ENCODE results near the gene GNA15. TPM values are rescaled to one million over a fixed set of nuclear protein-coding genes. Genes with fewer than 3 reads are reported as not detected.

Gene GNA15
- total RNA-seq, 2 experiments from 2014 or later = 22.8 to 23.6 TPM

DNA sequence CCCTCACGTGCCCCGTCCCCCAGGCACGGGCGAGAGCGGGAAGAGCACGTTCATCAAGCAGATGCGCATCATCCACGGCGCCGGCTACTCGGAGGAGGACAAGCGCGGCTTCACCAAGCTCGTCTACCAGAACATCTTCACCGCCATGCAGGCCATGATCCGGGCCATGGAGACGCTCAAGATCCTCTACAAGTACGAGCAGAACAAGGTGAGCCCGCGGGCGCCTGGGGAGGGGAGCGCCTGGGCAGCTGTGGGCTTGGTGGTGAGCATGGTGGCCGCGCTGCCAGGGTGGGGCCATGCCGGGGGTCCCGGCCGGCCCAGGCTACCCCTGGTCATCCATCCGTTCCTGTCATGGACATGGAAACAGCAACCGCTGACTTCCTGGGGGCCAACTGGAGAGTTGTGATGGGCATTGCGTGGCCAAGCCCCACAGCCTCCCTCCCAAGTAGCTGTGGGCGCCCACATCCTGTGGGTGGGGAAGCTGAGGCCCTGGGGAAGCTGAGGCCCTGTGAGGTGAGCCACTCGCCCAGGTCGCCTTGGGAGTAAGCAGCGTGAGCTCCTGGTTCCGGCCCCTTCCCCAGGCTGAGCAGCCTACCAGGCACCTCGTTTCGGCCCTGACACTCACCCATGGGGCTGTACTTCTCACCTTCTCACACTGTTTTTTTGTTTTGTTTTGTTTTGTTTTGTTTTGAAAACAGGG, 25.6 kb upstream of the GNA15 start:
- CTCF ChIA-PET = interaction anchor here (0.6 to 2.9 kb wide), 5 partner anchors 9 to 159 kb away, joined by 3 to 10 read pairs (median 6); no protein-coding TSS in a partner anchor
- Mint-ChIP-seq H3K36me3 (ENCODE audit: low read depth) (no peaks in the 10 kb centered on the region), H3K4me3 (no peak overlapping the region), H3K27me3 (no peaks in the 10 kb centered on the region), H3K27ac (no peak overlapping the region), H3K9me3 (no peaks in the 10 kb centered on the region), H3K4me1 (peaks cover 6% of the 10 kb centered on the region)
- no peak for DNase-seq
- POLR2A ChIA-PET = no interaction called here

DNA sequence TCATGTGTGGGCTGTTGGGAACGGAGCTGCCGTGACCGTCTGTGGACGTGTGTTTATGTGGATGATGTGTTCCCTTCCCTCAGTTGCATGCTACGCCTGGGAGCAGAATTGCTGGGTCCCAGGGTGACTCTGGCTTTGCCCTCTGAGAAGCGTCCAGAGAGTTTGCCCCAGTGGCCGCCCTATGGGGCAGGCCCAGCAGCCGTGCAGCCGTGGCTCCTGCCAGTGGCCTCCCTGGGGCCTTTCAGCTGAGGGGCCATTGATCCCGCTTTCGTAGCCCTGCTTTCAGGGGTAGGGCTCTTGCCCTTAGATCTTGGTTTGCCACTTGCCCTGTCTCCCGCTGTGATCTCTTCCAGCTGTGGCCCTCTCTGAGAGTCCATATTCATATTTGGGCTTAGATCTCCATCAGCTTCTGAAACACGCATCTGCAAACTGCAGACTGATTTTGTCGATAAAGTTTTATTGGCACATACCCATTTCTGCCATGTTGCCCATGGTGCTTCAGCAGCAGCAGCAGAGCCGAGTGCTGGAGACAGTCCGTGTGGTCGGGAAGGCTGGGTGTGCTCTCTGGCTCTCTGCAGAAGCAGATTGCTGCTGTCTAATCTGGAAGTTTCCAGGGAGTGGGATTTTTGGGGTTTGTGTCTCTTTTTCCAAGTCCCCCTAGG, 24.1 kb upstream of the GNA15 start:
- H3K4me1 Mint-ChIP-seq = peaks cover 6% of the 10 kb centered on the region
- no peak for DNase-seq
- no peaks in the 10 kb centered on the region for H3K36me3 Mint-ChIP-seq (ENCODE audit: low read depth)
- H3K4me3 Mint-ChIP-seq = no peak overlapping the region
- ChIA-PET CTCF (interaction anchor here (1.7 kb wide), 1 partner anchor 8 kb away, joined by 9 read pairs; no protein-coding TSS in a partner anchor), POLR2A (no interaction called here)
- no peak overlapping the region for H3K27ac Mint-ChIP-seq
- H3K9me3 Mint-ChIP-seq = no peaks in the 10 kb centered on the region
- no peaks in the 10 kb centered on the region for H3K27me3 Mint-ChIP-seq

DNA sequence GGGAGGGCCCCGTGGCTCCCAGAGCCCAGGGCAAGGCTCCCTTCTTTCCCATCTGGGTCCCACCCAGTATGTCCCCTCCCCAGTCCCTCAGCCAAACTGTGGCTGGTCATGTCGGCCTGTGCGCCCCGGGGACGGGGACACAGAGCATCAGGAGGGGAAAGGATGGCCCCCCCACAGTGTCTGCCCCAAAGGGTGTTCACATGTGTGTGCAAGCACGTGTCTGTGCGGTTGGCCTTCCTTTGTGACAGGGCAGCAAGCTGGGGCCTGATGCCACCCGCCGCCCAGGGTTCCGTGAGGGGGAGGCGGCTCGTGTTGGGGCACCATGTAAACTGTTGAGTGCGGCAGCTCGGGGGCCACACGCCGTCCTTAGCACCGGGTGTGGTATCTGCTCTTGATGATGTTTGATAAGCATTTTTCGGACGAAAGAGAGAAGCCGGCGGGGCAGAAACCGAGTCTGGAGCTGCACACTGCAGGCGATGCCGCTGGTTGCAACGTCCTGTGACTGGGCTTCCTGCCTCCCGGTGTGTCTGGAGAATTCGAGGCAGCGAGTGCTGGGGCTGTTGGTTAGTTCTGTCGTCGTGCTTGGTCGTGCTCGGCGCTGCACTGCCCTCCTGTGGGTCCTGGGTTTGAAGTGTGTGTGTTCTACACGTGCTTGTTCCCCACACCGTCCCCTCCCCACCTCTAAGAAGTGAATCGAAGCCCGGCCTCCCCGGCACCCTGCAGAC, 23.3 kb upstream of the GNA15 start:
- Mint-ChIP-seq H3K27me3 (no peaks in the 10 kb centered on the region), H3K4me3 (no peak overlapping the region), H3K36me3 (ENCODE audit: low read depth) (no peaks in the 10 kb centered on the region), H3K9me3 (no peaks in the 10 kb centered on the region), H3K27ac (no peak overlapping the region), H3K4me1 (peaks cover 6% of the 10 kb centered on the region)
- CTCF ChIA-PET = interaction anchor here (1.7 kb wide), 1 partner anchor 9 kb away, joined by 9 read pairs; no protein-coding TSS in a partner anchor
- POLR2A ChIA-PET = no interaction called here
- DNase-seq = no peak

DNA sequence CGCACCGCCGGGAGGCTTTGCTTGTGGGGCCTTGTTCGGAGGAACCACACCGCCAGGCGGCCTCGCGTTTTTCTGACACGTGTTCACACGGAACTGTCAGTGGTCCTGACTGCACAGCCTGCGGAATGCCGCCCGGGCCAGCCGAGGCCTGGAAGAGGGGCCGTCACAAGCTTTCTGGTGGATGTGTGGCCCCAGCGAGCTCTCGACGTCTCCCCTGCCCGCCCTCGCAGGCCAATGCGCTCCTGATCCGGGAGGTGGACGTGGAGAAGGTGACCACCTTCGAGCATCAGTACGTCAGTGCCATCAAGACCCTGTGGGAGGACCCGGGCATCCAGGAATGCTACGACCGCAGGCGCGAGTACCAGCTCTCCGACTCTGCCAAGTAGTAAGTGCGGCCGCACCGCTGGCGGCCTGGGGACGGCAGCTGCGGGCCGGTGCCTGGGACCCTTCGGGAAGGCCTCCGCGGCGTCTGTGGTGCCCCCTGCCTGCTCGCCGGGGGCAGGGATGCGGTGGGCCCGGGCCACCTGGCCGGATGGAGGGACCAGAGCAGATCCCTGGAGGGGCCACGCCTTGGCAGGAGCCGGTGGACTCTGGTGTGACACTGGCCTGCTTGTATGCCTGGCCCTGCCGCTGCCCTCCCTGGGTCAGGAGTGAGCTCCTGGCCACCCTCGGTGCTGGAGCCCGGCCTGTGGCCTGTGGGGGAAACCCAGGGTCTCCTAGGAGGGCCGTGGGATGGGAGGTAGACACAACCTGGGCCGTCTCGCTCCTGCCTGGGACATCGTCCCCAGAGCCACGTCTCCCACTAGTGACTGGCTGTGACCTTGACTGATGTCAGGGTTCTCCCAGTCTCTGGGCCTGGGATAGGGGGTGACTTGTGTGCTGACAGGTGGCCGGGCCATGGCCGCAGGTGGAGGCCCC, 22.5 kb upstream of the GNA15 start:
- DNase-seq = no peak
- H3K36me3 Mint-ChIP-seq (ENCODE audit: low read depth) = no peaks in the 10 kb centered on the region
- no peaks in the 10 kb centered on the region for H3K27me3 Mint-ChIP-seq
- H3K4me1 Mint-ChIP-seq = peaks cover 5% of the 10 kb centered on the region
- no peaks in the 10 kb centered on the region for H3K9me3 Mint-ChIP-seq
- no peak overlapping the region for H3K27ac Mint-ChIP-seq
- ChIA-PET CTCF (interaction anchor here (1.7 kb wide), 1 partner anchor 9 kb away, joined by 9 read pairs; no protein-coding TSS in a partner anchor), POLR2A (no interaction called here)
- no peak overlapping the region for H3K4me3 Mint-ChIP-seq

DNA sequence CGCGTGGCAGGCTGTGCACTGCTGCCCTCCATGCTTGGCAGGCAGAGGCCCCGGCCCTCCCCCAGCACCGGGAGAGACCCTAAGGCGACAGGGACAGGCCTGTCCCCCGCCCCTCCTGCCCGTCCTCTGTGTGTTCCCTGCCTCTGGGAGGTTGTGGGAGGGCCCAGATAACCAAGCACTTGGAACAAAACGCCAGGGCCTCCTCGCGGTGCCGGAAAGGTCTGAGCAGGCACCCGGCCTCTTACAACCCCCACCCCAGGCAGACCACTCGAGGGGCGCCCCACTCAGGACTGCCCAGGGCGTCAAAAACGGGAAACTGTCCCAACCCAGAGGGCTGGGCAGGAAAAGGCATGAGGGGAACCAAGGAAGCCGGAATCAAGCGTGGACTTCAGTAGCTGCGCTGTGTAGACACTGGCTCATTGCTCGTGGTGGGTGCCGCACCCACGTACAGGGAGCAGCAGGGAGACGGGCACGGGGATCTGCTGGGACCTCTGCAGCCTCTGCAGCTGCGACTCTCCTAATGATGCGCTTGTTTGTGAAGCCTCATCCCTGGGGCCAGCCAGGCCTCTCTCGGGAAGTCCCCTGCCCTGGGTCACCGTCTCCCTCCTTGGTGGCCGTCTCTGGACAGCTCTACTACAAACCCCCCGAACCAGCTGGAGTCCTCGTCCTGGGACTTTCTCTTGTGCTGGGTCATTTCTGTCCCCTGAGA, 21.7 kb upstream of the GNA15 start:
- Mint-ChIP-seq H3K9me3 (no peaks in the 10 kb centered on the region), H3K4me1 (no peaks in the 10 kb centered on the region), H3K36me3 (ENCODE audit: low read depth) (no peaks in the 10 kb centered on the region), H3K27ac (no peak overlapping the region), H3K4me3 (no peak overlapping the region), H3K27me3 (no peaks in the 10 kb centered on the region)
- CTCF ChIA-PET = interaction anchor here (0.6 to 1.4 kb wide), 3 partner anchors 10 to 154 kb away, joined by 3 to 5 read pairs (median 4); no protein-coding TSS in a partner anchor
- POLR2A ChIA-PET = no interaction called here
- DNase-seq = no peak

DNA sequence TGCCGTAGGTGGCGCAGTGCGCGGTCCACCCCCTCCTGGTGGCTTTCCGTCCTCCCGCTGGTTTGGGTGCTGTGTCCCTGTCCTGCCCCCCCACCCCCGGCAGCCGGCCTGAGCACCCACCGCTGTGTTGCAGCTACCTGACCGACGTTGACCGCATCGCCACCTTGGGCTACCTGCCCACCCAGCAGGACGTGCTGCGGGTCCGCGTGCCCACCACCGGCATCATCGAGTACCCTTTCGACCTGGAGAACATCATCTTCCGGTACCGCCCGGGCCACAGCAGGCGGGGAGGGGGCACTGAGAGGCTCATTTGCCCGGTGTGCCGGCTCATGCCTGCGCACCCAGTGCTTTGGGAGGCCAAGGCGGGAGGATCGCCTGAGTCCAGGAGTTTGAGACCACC, 21.0 kb upstream of the GNA15 start:
- POLR2A ChIA-PET = no interaction called here
- Mint-ChIP-seq H3K27me3 (no peaks in the 10 kb centered on the region), H3K27ac (no peak overlapping the region), H3K36me3 (ENCODE audit: low read depth) (no peaks in the 10 kb centered on the region), H3K4me1 (no peaks in the 10 kb centered on the region), H3K9me3 (no peaks in the 10 kb centered on the region), H3K4me3 (no peak overlapping the region)
- CTCF ChIA-PET = interaction anchor here (0.6 to 1.4 kb wide), 3 partner anchors 10 to 155 kb away, joined by 3 to 5 read pairs (median 4); no protein-coding TSS in a partner anchor
- DNase-seq = no peak

DNA sequence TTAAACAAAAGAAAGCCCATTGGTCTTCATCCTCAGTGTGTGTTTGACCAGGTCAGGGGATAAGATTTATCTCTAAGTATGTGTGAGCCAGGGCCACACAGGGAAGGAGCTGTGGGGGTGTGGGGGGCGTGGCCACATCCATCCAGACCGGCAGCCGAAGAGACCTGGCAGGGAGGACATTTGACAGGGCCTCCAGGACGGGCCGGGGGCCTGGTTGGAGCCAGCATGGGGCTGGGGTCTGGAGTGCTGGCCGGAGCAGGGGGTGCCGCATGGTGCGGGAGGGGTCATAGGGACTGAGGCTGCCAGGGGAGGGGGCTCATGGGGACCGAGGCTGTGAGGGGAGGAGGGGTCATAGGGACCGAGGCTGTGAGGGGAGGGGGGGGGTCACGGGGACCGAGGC, 20.4 kb upstream of the GNA15 start:
- H3K27ac Mint-ChIP-seq = no peak overlapping the region
- no peaks in the 10 kb centered on the region for H3K36me3 Mint-ChIP-seq (ENCODE audit: low read depth)
- ChIA-PET POLR2A (no interaction called here), CTCF (interaction anchor here (1.1 to 1.4 kb wide), 3 partner anchors 10 to 12 kb away, joined by 3 to 5 read pairs (median 4); no protein-coding TSS in a partner anchor)
- no peaks in the 10 kb centered on the region for H3K9me3 Mint-ChIP-seq
- H3K4me1 Mint-ChIP-seq = no peaks in the 10 kb centered on the region
- H3K27me3 Mint-ChIP-seq = no peaks in the 10 kb centered on the region
- H3K4me3 Mint-ChIP-seq = no peak overlapping the region
- DNase-seq = no peak

DNA sequence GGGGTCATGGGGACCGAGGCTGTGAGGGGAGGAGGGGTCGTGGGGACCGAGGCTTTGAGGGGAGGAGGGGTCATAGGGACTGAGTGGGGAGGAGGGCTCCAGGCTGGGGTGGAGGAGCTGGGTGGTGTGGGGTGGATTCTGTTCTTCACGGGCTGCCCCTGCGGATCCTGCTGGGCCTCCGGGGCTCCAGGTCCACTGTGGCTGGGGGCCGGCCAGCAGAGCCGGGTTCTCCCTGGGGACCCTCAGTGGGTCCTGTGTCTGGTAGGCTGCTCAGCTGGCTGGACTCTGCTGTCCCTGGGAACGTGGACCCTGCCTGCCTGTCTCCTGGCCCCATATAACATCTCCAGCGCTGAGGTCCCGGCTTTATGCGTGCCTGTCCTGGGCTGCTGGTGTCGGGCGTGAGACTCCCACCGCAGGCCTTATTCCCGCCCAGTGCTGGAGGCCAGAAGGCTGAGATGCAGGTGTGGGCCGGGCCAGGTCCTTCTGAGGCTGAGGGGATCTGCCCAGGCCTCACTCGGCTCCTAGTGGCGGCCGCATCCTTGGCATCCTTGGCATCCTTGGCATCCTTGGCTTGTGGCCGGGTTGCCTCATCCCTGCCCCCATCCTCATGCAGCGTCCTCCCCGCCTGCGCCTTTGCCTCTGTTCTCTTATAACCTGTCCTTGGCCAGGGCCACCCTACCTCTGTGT, 19.8 kb upstream of the GNA15 start:
- Mint-ChIP-seq H3K27ac (no peak overlapping the region), H3K27me3 (no peaks in the 10 kb centered on the region), H3K4me1 (no peaks in the 10 kb centered on the region), H3K9me3 (no peaks in the 10 kb centered on the region), H3K36me3 (ENCODE audit: low read depth) (no peaks in the 10 kb centered on the region), H3K4me3 (no peak overlapping the region)
- DNase-seq = no peak
- ChIA-PET CTCF (interaction anchor here (0.6 to 1.3 kb wide), 4 partner anchors 9 to 15 kb away, joined by 3 to 5 read pairs (median 4); no protein-coding TSS in a partner anchor), POLR2A (no interaction called here)

DNA sequence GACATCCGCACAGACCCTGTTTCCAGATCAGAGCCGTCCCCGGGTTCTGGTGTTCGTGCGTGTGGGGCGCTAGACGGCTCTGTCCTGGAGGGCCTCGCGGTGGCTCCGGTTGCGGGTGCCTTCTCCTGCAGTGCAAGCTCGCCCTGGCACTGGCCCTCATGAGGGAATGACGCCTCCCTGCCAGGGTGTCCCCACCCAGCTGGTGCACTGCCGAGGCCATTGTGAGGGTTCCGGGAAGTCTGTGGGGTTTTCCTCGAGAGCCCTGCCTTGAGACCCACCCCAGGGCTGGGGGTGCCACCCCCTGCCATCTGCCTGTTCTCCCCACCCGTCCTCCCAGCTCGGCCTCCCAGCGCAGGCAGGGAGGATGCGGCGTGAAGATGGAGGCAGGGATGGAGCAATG, 19.2 kb upstream of the GNA15 start:
- Mint-ChIP-seq H3K4me3 (no peak overlapping the region), H3K36me3 (ENCODE audit: low read depth) (no peaks in the 10 kb centered on the region), H3K27me3 (no peaks in the 10 kb centered on the region), H3K4me1 (no peaks in the 10 kb centered on the region), H3K9me3 (no peaks in the 10 kb centered on the region), H3K27ac (no peak overlapping the region)
- ChIA-PET POLR2A (no interaction called here), CTCF (interaction anchor here (0.6 to 1.3 kb wide), 4 partner anchors 9 to 15 kb away, joined by 4 to 5 read pairs (median 4); no protein-coding TSS in a partner anchor)
- DNase-seq = no peak

DNA sequence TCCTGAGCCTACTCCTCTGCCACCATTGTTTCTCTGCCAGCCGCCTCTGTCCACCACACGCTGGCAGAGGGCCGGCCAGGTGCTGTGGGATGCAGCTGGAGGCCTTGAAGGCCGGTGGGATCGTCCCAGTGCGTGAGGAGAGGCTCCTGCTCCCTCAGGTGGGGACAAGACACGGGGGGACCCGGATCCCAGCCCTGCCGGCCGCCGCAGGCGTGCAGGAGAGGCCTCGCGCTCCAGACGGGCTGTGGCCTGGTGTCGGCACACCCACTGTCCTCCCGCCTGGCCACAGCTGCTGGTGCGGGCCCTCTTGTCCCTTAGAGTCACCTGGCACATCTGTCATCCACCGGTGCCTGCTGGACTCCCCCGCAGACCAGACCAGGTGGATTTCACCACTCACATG, 18.1 kb upstream of the GNA15 start:
- H3K9me3 Mint-ChIP-seq = no peaks in the 10 kb centered on the region
- no peaks in the 10 kb centered on the region for H3K36me3 Mint-ChIP-seq (ENCODE audit: low read depth)
- no peaks in the 10 kb centered on the region for H3K27me3 Mint-ChIP-seq
- ChIA-PET CTCF (interaction anchor here (1.0 kb wide), 1 partner anchor 10 kb away, joined by 4 read pairs; no protein-coding TSS in a partner anchor), POLR2A (no interaction called here)
- DNase-seq = no peak
- no peak overlapping the region for H3K4me3 Mint-ChIP-seq
- H3K4me1 Mint-ChIP-seq = no peaks in the 10 kb centered on the region
- H3K27ac Mint-ChIP-seq = no peak overlapping the region

DNA sequence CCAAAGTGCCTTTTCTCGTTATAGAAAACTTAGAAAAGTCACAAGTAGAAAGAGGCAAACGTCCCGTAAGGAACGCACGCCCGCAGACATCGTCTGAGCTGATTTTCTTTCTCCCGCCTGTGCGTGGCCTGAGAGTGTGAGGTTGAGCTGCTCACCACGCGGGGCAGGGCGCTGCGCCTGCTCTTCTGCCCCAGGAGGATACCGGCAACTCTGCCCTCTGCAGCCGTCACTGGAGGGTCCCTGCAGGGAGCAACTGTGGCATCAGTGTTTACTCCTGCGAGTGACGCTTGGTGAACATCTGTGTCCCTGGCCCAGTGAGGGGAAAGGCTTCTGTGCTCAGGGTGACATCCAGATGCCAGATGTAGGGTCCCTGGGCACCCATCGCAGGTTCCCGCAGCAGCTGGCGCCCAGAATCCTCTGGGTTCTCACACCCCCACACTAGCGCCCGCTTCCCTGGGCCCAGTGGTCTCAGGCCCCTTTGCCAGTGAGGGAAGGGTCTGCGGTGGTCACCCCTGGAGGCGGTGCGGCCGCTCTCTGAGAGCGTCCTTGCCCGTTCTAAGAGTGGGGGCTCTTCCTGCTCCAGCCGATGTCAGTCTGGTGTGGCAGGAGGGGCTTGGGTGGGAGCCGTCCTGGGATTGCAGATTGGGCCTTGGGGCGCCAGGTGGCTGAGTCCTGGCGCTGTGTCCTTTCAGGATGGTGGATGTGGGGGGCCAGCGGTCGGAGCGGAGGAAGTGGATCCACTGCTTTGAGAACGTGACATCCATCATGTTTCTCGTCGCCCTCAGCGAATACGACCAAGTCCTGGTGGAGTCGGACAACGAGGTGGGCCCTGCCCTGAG, 17.4 kb upstream of the GNA15 start:
- no peaks in the 10 kb centered on the region for H3K4me1 Mint-ChIP-seq
- ChIA-PET CTCF (no interaction called here), POLR2A (no interaction called here)
- H3K4me3 Mint-ChIP-seq = no peak overlapping the region
- DNase-seq = no peak
- H3K9me3 Mint-ChIP-seq = no peaks in the 10 kb centered on the region
- H3K36me3 Mint-ChIP-seq (ENCODE audit: low read depth) = no peaks in the 10 kb centered on the region
- no peak overlapping the region for H3K27ac Mint-ChIP-seq
- H3K27me3 Mint-ChIP-seq = no peaks in the 10 kb centered on the region
